GM19395 (cell line): ENCODE data around the gene TAGLN3.

Experiments
- ATAC-seq: cut with Tn5 transposase; IDR thresholded peaks from one replicate; pipeline ENCODE4 v1.9.1; 2021; ENCODE audit warnings: mild to moderate bottlenecking, moderate library complexity; ENCODE audit not compliant: unreplicated experiment

TAGLN3 gene

DNA sequence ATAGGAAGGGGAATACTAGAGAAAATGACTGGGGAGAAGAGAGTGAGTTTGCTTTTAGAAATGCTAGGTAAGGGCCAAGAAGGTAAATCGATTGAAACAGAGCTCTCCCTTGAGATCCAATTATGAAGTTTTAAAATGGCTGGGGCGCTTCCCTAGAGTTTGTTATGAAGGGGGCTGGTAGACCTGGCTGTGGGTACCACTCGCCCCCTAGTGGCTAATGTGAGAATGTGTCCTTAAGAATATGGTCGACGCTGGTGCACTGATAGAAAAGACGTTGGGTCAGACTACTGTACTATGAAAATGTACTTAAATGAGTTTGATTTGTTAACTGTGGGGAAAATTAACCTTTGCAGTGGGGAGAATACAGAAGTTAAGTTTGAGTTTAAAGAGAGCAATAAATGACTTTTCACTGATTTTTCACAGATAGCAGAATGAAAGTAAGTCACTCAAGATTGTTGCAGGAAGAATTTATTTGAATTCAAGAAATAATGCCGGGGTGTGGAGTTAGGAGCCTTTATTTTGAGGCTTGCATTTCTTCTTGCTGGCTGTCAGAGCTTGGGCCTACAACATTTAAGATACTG, 45.0 kb downstream of the TAGLN3 start:
- peak; percentile 94 for ATAC-seq

DNA sequence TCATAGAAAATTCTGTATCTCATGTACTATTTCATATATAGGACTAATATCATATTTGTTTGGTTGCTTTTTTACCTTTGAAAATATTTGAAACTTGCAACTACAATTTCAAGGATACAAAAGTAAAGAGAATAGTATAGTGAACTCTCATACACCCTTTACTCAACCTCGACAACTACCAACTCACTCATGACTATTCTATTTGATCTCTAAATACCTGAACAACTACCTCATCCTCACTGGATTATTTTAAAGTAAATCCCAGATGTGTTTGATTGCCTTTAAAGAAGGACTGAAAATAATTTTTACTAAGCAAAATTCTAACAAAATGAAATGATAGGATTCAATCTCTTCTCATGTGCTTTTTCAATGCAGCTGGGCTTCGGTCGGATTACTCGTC, 47.9 kb downstream of the TAGLN3 start:
- no peak for ATAC-seq

DNA sequence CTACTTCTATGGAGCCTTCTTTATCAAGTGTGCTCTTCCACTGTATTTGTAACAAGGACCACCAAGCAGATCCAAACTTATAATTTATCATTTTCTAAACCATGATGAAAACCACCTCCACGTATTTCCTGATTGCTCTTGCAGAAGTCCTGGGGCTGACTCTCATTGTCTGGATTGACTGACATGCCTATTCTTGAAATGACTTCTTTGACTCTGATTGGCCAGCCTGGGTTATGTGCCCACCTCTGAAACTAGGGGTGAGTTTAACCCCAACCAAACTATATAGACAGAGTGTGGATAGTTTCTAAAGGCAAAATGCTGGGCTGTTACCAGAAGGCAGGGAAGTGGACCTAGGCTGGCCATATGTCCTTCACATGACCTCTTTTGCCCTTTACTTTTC, 48.5 kb downstream of the TAGLN3 start:
- ATAC-seq = no peak

DNA sequence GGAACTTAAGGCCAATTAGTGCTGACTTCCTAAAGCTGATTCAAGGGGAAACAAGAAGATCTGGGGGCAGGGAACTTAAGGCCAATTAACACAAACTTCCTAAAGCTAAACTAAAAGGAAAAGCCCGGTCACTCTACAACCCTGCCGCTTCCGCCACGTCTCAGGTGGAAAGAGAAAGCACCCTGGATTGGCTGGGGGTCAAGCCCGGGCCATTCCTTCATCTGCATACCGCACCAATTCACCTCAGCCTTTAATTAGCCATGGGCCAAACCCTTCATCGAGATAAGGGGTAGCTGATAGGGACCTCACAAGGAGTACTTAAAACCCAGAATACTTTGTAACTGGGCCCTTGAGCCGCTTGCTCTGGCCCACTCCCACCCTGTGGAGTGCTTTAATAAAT, 50.2 kb downstream of the TAGLN3 start:
- no peak for ATAC-seq

DNA sequence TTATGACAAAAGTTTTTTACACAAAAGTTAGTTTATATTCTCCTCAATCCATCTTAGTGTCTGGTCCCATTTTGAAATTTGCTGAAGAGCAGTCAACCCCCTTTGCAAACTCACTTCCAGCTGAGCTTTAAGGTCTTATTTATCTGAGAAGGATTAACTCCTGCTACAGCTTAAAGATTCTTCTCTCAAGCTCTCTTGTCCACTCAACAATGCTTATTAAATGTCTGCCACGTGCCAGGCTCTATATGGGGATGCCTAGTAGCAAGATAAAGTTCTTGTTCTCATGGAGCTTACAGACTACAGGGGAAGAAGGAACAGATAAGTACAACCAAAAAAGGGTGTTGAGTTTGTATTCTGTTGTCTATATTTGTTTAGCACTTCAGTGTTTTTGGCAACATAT, 54.5 kb downstream of the TAGLN3 start:
- ATAC-seq = no peak

DNA sequence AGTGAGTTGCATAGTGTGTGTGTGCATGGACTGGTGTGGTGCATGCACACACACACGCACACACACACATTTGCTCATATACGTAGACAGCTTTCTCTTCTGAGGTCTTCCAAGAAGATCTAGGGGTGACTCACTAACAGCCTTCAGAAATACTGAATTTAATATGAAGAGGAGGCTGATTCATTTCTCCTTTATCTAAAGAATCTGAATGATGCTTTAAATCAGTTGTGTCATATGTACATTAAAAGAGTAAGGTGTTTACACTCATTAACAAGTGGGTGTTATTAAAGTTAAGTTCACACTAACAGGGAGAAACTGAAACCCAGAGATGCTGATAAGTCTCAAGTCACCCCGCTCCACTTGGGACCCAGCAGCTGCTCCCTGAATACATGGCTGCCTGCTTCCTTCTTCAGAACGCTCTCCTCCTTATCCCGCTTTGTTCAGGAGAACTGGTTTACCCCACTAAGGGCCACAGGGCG, 57.8 kb downstream of the TAGLN3 start:
- ATAC-seq = no peak

DNA sequence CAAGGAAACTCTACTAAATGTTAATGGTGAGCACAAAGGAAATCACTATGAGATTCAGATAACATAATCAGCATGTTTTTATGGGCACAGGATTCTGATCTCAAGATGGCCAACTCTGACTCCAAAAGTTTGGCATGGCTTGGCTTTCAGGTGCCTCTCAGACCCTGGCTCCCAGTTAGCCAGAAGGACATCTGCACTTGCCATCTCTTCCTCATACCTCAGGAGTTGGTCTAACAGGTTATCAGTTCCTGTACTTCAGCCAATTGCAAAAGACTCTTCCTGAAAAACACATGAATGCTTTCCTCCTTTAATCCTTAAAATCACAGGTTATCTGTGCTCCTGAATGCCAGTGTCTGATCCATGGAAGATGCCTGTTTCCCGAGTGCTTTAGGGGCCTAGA, 60.8 kb downstream of the TAGLN3 start:
- no peak for ATAC-seq

DNA sequence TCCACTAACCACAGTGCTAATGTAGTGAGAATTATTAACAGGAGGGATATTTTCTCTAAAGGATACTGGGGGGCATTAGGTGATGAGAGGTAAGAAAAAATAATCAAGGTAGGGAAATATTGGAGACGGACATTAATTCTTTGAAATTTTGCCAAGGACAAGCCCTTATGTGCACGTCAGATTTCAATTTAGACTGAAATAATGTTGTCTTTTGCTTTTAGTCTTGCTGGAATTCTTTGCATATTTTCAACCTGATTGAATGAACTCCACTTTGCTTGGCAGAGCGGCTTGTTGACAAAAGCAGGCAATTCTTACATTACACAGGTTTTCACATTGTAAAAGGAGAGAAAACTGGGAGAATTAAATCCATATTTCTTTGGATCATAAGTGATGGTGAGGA, 62.4 kb downstream of the TAGLN3 start:
- ATAC-seq = no peak
